GM23338 (cell line): Measurements from ENCODE around the gene MCM3AP.

Experiments used
- CREB1 ChIP-seq: fragments of 250-450 bp; sonication (Bioruptor Pico); IDR thresholded peaks from 2 replicates; pipeline ENCODE4 v1.5.0; 2020; ENCODE audit warnings: low read depth, mild to moderate bottlenecking, moderate library complexity
- EZH2 ChIP-seq: fragments of 200-600 bp; sonication (generic); IDR thresholded peaks from one replicate; pipeline ENCODE4 v1.8.0; 2017; ENCODE audit warnings: antibody characterized with exemption, mild to moderate bottlenecking, low read depth; ENCODE audit not compliant: unreplicated experiment
- EZH2phosphoT487 ChIP-seq: fragments of 200-600 bp; sonication (generic); IDR thresholded peaks from one replicate; pipeline ENCODE4 v1.8.1; 2018; ENCODE audit warnings: antibody characterized with exemption; ENCODE audit not compliant: unreplicated experiment
- JUNB ChIP-seq: IDR thresholded peaks from one replicate; pipeline ENCODE4 v1.6.1; 2016; ENCODE audit warnings: antibody characterized with exemption; ENCODE audit not compliant: unreplicated experiment
- NANOG ChIP-seq: IDR thresholded peaks from 2 replicates; pipeline ENCODE4 v1.6.1; 2016; ENCODE audit warnings: antibody characterized with exemption, borderline replicate concordance
- POLR2AphosphoS5 ChIP-seq: IDR thresholded peaks from 2 replicates; pipeline ENCODE4 v1.6.1; 2016; ENCODE audit warnings: antibody characterized with exemption, low read depth
- REST ChIP-seq: IDR thresholded peaks from one replicate; pipeline ENCODE4 v1.6.1; 2018; ENCODE audit warnings: antibody characterized with exemption; ENCODE audit not compliant: unreplicated experiment
- STAT1 ChIP-seq: IDR thresholded peaks from one replicate; pipeline ENCODE4 v1.6.1; 2016; ENCODE audit warnings: antibody characterized with exemption; ENCODE audit not compliant: unreplicated experiment
- ZNF114 ChIP-seq: fragments of 250-450 bp; sonication (Bioruptor Pico); IDR thresholded peaks from 2 replicates; pipeline ENCODE4 v1.5.0; 2020; ENCODE audit warnings: mild to moderate bottlenecking, moderate library complexity
- ZNF331 ChIP-seq: fragments of 250-450 bp; sonication (Bioruptor Pico); IDR thresholded peaks from 2 replicates; pipeline ENCODE4 v1.5.0; 2020; ENCODE audit warnings: low read depth, mild to moderate bottlenecking, moderate library complexity
- TF ChIP-seq, protein P1 (sequence below), 2 experiments: fragments of 200-600 bp in 1 of 2; sonication (generic) in 1 of 2; conservative IDR thresholded peaks; 2 replicates each; pipeline versions ENCODE4 v1.5.1 to v1.6.1; 2016 to 2017; ENCODE audit warnings: antibody characterized with exemption in 2 of 2, low read depth in 2 of 2, mild to moderate bottlenecking in 2 of 2, moderate library complexity in 1 of 2
- TF ChIP-seq, protein P2 (sequence below): IDR thresholded peaks from 2 replicates; pipeline ENCODE4 v1.6.1; 2016; ENCODE audit warnings: antibody characterized with exemption

DNA sequence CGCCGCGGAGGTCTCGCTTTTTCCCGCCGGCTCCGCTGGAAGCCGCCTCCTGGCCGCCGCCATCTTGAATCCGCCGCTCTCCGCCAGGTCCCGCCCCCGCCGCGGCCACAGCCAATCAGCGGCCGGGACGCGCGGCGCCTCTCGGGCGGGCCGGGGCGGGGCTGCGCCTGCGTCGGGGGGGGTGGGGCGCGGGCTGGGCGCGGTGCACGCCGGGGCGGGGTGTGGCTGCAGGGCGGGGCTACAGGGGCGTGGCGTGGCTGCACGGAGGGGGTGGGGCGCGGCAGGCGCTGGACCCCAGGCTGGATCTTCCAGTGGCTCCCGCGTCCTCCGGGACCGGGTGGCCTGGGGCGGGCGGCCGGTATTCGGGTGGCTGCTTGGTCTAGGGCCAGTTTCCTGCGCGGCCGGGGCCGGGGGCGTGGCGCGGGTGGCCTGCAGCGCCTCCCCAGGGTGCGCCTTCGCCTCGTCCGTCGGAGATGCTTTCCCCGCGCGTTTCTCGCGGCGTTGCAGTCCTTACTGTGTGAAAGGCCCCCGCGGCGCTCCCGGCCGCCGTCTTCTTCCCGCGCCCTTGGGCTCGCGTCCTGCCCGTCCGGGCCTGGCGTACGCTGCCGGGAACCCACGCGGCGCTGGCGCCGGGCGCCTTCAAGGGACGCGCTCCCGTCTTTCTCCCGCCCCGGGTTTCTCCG lies 39.1 kb upstream of the MCM3AP start:
- TF ChIP-seq, protein P1, sequence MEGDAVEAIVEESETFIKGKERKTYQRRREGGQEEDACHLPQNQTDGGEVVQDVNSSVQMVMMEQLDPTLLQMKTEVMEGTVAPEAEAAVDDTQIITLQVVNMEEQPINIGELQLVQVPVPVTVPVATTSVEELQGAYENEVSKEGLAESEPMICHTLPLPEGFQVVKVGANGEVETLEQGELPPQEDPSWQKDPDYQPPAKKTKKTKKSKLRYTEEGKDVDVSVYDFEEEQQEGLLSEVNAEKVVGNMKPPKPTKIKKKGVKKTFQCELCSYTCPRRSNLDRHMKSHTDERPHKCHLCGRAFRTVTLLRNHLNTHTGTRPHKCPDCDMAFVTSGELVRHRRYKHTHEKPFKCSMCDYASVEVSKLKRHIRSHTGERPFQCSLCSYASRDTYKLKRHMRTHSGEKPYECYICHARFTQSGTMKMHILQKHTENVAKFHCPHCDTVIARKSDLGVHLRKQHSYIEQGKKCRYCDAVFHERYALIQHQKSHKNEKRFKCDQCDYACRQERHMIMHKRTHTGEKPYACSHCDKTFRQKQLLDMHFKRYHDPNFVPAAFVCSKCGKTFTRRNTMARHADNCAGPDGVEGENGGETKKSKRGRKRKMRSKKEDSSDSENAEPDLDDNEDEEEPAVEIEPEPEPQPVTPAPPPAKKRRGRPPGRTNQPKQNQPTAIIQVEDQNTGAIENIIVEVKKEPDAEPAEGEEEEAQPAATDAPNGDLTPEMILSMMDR (conservative IDR thresholded peaks at IDR 0.05; ENCODE audit: low read depth in 2 of 2), result no peak
- TF ChIP-seq POLR2AphosphoS5, result peak; percentile 58; the same call in 1 of the 2 replicates
- TF ChIP-seq EZH2, result no peak
- no peak for TF ChIP-seq EZH2phosphoT487
- TF ChIP-seq REST, result no peak
- TF ChIP-seq ZNF114 (CRISPR knock-in tag), result no peak
- TF ChIP-seq STAT1, result no peak
- no peak for TF ChIP-seq CREB1 (CRISPR knock-in tag)
- TF ChIP-seq, protein P2, sequence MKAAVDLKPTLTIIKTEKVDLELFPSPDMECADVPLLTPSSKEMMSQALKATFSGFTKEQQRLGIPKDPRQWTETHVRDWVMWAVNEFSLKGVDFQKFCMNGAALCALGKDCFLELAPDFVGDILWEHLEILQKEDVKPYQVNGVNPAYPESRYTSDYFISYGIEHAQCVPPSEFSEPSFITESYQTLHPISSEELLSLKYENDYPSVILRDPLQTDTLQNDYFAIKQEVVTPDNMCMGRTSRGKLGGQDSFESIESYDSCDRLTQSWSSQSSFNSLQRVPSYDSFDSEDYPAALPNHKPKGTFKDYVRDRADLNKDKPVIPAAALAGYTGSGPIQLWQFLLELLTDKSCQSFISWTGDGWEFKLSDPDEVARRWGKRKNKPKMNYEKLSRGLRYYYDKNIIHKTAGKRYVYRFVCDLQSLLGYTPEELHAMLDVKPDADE, result no peak
- TF ChIP-seq JUNB, result no peak
- TF ChIP-seq ZNF331 (CRISPR knock-in tag), result no peak
- TF ChIP-seq NANOG, result no peak
